Activated T-cell treated with anti-CD3 and anti-CD28 coated beads for 4 hours (primary cell): ENCODE data around the gene BICRAL.
A peak's percentile ranks its signal among the peaks of the same experiment; 100 is the strongest.
"Not testable (repeated sequence)": the region's sequence is repeated elsewhere in the genome, so short reads cannot be mapped to it uniquely, and the experiment has no call there.

Source experiments
- DNase-seq: peaks from one replicate; pipeline ENCODE4 v3.0.0-alpha.2; 2020

Gene BICRAL

DNA sequence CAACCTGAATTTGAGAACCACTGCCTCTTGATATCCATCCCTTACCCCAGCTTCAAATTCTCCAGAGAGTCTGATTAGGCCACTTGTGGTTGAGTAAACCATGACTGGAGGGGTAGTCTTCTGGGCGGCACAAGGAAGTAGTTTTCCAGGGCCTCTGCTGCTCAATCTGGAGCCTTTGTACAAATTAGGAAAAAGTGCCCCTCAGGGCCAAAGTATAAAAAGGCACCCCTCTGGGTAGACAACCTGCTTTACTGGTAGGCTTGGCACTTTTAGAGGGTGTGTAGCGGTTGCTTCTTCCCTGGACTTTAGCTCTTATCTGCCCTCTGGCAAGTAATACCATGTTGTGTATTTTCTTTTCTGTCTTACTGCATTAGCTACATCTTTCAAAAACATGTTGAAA lies 64.7 kb downstream of the BICRAL start:
- DNase-seq, result no peak

DNA sequence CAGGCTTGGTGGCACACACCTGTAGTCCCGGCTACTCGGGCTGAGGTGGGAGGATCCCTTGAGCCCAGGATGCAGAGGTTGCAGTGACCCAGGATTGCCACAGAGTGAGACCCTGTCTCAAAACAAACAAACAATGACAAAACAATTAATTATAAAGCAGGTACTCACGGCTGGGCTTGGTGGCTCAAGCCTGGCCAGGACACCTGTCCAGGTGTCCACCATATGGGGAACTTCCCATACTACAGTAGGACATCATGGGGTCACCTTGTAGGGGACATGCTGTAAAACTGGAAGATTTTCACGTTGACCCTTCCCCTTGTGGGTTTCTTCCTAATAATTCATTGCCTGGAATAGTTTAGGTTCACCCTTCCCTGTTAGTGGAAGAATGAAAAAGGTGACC lies 66.8 kb downstream of the BICRAL start:
- DNase-seq, result no peak

DNA sequence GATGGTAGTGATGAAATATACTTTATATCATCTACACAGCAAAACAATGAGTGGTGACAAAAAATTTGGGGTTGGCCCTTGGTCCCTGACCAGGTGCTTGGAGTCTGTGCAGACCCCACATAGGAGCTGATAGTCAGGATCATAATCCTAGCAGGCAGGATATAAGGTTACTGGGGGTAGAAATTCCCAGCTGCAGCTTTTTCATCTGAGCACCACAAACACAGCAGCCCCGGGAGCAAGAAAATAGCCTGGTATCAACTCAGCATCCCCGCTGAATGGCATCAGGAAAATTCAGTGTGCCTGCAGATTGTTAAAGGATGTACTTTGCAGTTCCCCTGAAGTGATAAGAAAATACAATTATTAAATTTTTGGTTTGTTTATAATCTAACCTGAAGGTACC lies 69.7 kb downstream of the BICRAL start:
- no peak for DNase-seq

DNA sequence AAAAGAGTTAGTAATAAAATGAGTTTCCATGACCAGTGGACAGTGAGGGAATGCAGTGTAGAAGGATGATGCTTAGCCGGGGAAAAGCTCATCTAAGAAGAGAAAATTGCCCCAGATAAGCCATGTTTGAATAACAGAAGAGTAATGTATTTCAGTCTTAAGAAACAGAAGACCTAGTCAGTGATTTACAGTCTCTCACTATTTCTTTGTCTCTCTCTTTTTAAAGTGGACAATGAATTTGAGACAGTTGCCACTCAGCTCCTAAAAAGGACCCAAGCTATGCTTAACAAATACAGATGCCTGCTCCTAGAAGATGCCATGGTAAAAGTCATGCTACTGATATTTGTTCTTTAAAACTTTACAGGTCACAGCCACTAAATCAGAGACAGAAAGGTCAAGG lies 78.2 kb downstream of the BICRAL start:
- no peak for DNase-seq

DNA sequence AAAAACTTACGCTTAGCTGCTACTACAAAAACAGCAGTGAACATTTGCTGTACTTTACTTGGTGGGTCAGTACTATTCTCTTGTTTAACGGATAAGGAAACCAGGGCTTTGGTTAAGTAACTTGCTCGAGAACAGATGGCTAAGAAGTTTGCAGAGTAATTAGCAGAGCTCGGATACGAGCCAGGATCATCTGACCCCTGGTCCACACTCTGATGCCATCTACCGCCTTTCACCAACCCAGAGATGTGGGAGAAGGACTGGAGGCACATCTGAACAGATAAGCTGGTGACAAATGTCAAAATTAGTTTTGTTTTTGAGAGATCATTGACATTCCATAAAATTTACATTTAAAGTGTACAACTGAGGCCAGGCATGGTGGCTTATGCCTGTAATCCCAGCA lies 78.6 kb downstream of the BICRAL start:
- DNase-seq, result no peak

DNA sequence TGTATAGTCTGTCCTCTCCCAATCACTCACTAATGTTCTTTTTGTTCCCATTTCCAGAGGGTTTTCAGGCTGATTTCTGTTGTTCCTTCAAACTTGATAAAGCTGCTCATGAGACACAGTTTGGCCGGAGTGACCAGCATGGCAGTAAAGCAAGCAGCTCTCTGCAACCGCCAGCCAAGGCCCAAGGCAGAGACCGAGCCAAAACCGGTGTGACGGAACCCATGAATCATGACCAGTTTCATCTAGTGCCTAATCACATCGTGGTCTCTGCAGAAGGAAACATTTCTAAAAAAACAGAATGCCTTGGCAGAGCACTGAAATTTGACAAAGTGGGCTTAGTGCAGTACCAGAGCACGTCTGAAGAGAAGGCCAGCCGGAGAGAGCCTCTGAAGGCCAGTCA lies 82.8 kb downstream of the BICRAL start:
- no peak for DNase-seq

DNA sequence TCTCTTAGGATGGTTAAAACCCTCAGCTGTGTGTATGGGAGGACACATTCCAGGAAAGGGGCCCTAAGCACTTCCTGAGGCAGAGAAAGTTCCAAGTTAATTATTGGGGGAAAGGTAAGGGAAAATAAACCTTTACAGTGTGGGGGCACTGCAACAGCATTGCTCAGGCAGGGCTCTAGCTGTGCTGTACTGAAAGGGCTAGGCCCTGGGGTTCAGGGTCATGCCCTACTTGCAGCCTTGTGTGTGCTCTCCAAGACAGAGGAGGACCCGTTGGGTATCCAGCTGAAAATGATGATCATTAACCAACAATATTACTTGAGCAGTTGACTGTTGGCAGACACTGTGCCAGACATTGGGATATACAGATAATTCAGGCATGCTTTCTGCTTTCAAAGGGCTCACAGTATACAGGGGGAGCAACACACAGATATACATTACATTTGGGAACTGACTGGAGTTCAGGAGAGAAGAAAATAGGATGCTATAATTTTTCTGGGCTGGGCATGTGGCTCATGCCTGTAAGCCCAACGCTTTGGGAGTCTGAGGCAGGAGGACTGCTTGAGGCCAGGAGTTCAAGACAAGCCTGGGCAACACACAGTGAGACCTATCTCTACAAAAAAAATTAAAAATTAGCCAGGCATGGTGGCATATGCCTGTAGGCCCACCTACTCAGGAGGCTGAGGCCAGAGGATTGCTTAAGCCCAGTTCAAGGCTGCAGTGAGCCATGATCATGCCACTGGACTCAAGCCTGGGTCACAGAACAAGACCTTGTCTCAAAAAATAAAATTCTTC lies 88.5 kb downstream of the BICRAL start:
- DNase-seq, result no peak

DNA sequence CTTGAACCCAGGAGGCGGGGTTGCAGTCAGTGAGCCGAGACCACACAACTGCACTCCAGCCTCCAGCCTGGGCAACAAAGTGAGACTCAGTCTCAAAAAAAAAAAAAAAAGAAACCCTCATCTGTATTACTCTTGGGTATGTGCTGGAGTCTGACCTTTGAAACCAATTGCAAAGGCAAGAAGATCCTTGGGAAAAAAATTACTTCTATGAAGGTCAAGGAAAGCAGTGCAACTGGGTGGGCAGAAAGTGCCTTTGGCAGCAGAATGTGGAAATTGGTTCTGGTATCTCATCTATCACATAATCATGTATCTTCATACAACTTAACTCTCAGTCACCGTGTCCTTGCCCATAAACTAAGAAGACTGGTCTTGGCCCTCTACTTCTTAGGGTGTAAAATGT lies 89.9 kb downstream of the BICRAL start:
- DNase-seq, result no peak

DNA sequence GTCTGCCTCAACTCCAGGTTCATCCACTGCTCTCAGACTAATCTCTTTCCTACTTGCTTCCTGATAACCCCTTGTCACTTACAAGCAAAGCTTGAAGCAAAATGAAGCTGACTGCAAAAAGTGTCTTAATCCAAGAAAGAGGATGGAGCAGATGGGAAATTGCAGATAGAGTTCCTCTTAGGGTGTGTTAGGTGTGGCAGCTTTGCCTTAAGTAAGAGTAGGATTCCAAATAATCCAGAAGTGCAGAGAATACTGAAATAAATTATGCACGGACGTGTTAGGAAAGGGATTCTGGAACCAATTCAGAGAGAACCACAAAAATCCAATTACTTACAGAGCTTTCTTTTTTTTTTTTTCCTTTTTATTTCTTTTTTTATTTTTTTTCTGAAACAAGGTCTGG lies 91.5 kb downstream of the BICRAL start:
- DNase-seq, result no peak

DNA sequence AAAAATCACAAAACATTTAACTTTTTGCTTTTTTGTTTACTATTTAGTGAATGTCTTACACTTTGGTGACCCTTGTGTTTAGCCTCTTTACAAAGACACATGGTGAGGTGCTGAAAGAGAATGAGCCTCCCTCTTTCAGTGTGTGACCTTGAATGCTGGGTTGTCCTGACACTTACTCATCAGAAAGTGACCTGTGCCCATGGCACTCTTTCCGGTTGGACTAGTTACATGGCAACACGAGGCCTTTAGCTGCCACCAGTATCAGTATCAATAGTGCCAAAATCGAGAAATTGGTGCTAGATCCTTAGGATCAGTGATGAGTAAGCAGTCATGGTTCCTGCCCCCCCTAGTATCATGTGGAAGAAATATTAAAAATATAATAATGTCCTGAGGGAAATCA lies 95.8 kb downstream of the BICRAL start:
- no peak for DNase-seq

DNA sequence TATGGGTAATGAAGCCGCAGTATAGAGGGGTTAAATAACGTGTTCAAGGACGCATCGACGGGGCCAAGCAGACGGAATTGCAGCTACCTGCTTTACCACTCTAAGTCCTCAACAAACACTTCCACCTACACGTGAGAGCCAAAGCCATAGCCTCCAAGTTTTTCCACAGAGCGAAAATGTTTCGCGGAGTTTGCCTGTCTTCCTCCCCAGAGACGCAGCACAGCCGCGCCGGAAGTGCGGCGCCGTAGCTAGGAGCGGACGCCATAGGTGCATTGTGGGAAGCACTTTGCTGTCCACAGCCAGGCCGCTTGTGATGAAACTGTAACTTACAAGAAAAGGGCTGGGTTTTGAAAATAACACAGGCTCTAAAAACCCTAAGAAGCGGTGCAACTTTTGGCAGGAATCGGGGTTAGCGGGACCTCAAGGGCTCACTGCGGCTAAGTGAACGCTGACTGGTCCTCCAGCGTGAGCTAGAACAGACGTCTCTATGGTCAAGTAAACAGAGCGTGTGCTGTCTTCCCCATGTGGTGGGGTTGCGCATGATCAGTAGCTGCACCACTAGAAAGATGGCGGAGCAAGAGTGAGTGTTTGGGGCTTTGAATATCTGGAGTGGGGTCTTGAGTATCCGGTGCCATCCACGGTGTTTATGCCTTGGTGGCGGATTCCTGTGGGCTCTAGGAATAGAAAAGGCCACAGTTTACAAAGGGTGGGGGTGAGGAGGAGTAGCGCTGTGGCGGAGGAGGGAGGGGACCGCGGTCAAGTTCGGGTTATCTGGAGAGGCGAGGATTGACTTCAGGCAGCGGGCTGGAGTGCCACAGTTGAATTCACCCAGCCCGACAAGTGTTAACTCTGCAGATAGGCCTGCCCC lies 97.8 kb downstream of the BICRAL start, which contains the start of gene RPL7L1:
RPL7L1 (plus strand) TSS at position 245 of the 868 bp plus-strand sequence; CDS start at position 540, 295 bp downstream.
- peak; percentile 71 for DNase-seq

DNA sequence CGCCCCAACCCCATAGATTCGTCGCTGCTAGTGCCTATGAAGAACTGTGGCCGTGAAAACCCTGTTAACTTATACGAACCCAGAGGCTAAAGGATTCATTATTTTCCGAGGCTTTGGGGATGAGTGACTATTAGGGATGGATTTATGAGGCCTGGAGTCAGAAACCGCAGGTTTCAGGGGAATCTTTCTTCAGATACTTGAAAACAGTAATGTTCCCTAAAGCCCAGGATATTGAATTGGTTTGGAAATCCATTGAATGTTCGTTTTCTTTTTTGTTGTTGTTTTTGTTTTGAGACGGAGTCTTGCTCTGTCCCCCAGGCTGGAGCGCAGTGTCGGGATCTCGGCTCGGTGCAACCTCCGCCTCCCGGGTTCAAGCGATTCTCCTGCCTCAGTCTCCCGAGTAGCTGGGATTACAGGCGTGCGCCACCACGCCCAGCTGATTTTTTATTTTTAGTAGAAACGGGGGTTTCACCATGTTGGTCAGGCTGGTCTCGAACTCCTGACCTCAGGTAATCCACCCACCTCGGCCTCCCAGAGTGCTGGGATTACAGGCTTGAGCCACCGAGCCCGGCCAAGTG lies 98.5 kb downstream of the BICRAL start:
- not testable (repeated sequence) for DNase-seq

DNA sequence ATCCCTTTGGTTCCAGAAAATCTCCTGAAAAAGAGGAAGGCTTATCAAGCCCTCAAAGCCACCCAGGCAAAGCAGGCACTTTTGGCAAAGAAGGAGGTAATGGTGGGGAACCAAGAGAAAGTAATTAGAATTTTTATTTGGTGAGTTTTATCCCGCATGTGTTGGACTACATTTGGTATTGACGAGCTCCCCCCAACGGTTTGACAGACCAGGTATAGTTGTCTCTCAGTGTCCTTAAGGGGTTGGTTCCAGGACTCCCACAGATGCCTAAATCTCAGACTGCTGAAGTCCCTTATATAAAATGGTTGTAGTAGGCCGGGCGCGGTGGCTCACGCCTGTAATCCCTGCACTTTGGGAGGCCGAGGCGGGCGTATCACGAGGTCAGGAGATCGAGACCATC lies 99.0 kb downstream of the BICRAL start:
- DNase-seq, result not testable (repeated sequence)

DNA sequence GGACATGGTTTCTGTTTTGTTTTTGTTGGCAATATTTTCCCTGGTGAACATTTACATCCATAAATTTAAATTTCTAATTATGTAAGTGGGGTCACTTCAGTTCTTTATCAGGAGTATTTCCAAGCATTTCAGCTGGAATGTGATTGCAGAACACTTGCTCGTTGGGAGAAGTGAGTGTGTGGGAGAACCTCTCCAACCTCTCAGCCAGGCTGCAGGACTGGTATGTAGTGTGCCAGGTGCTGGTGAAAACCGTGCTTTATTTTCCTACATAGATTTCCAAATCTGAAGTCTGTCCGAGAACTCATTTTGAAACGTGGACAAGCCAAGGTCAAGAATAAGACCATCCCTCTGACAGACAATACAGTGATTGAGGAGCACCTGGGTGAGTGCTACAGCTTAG lies 103.8 kb downstream of the BICRAL start:
- DNase-seq, result no peak

DNA sequence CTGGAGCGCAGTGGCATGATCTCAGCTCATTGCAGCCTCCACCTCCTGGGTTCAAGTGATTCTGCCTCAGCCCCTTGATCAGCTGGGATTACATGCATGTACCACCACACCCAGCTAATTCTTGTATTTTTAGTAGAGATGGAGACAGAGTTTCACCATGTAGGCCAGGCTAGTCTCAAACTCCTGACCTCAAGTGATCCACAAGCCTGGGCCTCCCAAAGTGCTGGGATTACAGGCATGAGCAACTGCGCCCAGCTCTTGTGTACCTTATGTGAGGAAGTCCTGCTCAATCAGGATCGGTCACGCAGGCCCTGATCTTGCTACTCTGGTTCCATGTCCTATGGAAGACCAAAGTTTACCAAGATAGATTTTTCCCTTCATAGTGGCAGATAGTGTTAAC lies 106.3 kb downstream of the BICRAL start:
- DNase-seq, result not testable (repeated sequence)

DNA sequence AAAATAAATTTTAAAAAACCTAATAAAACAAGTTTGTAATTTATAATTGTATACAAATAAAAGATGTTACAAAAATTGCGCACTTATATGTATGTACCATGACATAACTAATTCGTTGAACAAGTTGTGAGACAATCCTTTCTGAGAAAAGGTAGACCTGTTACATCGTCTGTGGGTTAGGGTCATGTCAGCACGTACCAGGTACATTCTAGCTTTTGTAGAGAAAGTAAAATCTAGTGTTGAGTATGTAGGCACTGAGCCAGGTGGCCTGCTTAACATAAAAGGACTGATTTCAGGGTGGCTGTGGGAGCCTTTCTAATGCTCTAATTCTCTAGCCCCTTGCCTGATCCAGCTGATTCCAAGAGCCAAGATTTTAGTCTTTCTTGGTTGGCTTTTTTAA lies 108.0 kb downstream of the BICRAL start:
- DNase-seq, result no peak

DNA sequence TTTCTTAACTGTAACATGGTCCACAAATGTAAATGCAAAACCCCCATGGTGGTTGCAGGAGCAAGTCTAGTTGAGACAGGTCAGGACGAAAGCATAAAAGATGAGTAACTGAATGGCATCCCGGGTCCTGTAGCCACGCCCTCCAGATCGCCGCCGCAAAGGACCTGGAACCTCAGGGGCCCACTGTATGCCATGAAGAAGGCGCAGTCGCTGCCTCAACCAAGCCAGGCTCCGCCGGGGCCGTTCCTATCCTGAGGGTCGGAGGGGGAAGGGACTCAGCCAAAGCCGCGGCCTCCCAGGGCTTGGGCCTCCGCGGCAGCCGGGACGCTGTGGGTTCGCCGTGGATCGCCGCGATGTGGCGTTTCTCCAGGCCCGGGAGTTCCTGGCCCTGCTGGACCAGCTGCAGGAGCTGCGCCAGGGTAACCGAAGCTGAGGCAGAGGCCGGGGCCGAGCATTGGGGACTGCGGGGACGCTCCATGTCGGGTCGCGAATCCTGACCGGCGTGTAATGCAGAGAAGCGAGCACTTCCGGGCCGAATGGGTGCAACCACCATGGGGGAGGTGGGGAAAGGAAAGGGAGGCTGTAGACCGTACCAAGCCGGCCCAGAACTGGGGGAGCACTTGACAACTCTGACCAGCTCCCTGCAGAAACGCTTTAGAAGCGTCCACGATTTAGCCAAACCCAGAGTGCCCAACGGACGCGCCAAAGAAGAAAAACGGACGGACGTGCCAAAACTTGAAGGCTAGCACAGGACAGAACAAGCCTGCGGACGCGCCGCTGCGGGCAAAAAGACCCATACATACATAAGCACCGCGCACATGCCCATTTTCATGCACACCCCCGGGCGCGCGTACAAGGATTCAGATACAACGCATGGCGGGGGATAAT lies 108.7 kb downstream of the BICRAL start:
- DNase-seq, result peak; percentile 83

DNA sequence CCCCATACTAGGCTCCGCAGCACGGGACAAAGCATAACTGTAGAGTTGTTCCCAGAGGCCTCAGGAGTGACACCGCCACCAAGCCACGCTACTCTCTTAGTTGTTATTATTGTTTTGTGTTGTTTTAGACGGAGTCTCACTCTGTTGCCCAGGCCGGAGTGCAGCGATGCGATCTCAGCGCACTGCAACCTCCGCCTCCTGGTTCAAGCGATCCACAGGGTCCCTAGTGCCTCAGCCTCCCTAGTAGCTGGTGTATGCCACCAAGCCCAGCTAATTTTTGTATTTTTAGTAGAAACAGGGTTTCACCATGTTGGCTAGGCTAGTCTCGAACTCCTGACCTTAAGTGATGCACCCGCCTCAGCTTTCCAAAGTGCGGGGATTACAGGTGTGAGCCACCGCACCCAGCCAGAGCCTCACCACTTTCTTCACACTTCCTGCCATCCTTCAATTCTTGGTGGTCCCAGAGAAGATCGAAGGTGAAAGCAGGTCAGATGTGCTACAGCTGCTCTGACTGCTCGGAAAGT lies 109.4 kb downstream of the BICRAL start:
- DNase-seq, result no peak

DNA sequence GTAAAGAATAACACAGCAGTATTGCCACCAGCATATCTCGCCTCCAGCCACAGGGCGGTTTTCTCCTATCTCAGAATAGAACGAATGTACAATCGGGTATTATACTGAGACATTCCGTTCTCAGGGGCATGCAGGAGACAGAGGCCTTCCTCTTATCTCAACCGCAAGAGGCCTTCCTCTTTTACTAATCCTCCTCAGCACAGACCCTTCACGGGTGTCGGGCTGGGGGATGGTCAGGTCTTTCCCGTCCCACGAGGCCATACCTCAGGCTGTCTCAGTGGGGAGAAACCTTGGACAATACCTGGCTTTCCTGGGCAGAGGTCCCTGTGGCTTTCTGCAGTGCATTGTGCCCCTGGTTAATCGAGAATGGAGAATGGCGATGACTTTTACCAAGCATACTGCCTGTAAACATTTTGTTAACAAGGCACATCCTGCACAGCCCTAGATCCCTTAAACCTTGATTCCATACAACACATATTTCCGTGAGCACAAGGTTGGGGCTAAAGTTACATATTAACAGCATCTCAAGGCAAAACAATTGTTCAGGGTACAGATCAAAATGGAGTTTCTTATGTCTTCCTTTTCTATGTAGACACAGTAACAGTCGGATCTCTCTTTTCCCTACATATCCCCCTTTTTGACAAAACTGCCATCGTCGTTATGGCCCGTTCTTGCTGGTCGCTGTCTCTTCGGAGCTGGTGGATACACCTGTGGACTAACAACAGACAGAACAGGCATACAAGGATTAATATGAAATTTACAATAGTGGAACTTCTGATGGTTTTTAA lies 112.4 kb downstream of the BICRAL start:
- DNase-seq, result not testable (repeated sequence)

DNA sequence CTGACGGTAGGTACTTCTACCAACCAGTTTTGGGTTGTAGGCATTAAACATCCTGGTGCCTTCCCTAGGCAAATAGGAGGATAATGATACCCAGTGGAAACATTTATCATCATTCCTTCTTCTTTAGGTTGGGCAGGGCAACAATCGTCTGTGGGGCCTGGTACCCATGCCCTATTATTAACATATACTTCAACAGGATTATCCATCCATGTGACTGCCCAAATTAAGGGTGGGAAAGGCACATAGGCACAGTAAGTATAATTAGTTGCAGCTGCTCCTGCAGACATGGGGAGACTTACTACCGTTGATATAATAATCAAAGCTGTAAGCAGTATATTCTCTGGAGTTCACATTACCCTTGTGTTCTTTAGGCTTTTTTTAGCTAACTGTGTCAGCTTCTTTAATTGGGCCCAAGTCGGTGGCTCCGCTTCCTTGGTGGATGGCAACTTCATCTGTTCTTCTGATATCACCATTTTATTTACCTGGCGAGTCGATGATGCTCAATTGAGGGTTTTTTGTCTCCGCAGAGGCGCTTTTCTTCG lies 114.4 kb downstream of the BICRAL start:
- no peak for DNase-seq

DNA sequence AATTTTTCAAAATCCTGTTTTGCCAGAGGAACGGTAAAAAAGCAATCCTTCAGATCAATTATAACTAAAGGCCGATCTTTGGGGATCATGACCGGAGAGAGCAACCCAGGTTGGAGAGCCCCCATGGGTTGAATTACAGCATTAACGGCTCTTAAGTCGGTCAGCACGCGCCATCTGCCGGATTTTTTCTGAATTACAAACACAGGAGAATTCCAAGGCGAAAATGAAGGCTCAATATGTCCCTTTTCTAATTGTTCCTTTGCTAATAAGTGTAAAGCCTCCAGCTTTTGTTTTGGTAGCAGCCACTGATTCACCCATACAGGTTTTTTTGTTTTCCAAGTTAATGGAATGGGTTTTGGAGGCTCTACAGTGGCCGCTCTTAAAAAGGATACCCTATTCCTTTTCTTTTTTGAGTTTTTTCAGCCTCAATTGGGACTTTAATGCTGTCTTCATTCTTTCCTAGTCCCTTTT lies 117.1 kb downstream of the BICRAL start:
- peak; percentile 73 for DNase-seq
